Muscle of leg (tissue), 11 donors: ENCODE results near the gene SP3. TPM values are rescaled to one million over a fixed set of nuclear protein-coding genes. Genes with fewer than 3 reads are reported as not detected.

Experiments used
- DNase-seq: peaks from one replicate; pipeline ENCODE4 v3.0.0; 2013
- H3K27ac ChIP-seq: one replicate; pipeline ENCODE4 v1.5.1; 2013; ENCODE audit warnings: mild to moderate bottlenecking, low read length, control low read depth
- H3K27me3 ChIP-seq: one replicate; pipeline ENCODE4 v1.6.1; 2013; ENCODE audit warnings: low read length; ENCODE audit not compliant: control insufficient read depth, insufficient read depth
- H3K36me3 ChIP-seq: one replicate; pipeline ENCODE4 v1.6.1; 2013; ENCODE audit warnings: low read length; ENCODE audit not compliant: control insufficient read depth, insufficient read depth
- H3K4me1 ChIP-seq: one replicate; pipeline ENCODE4 v1.6.1; 2013; ENCODE audit warnings: low read length; ENCODE audit not compliant: control insufficient read depth, insufficient read depth
- H3K4me3 ChIP-seq: one replicate; pipeline ENCODE4 v1.5.1; 2013; ENCODE audit warnings: low read length, control low read depth
- H3K9me3 ChIP-seq: replicated peaks from 2 replicates; pipeline ENCODE4 v1.6.1; 2013; ENCODE audit warnings: low read depth, low read length; ENCODE audit not compliant: control insufficient read depth
- WGBS: methylation state at CpG from one replicate; pipeline ENCODE4 v1.1.5; 2013; ENCODE audit warnings: missing lambda C conversion rate; ENCODE audit not compliant: insufficient coverage; 5-methylcytosine and 5-hydroxymethylcytosine counted together
- polyA plus RNA-seq, 8 donors: library from polyadenylated mRNA; unstranded; fragments of 120-200 nt; gene quantifications; one replicate each; pipeline versions ENCODE4 v1.2.1 to v1.2.3, GENCODE V29; 2013; ENCODE audit warnings: inconsistent platforms in 1 of 8, low replicate concordance in 1 of 8; ENCODE audit not compliant: insufficient read length in 8 of 8, insufficient read depth in 1 of 8
- total RNA-seq: library from RNA; stranded (reverse); fragments of 120-200 nt; gene quantifications from one replicate; pipeline ENCODE4 v1.2.4, GENCODE V29; 2013

The SP3 gene
- total and polyA plus RNA-seq, 9 donors, result 52.1 to 109 (median 73.6) TPM

DNA sequence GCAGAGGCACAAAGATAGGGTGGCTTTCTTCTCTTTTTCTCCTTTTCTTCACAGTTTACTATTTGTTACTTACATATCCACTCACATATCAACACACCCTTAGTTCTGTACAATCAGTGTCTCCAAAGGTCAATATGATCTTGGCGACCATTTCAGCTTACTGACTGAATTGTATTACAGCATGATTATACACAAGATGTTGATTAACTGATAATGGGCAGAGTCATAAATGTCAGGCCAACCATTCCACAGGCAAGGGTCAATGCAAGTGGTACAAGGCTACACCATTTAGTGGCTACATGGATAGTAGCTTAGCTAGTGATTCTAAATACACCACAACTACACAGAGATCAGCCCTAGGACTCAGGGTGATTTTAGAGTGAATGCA, 20.4 kb upstream of the SP3 start:
- no peak for DNase-seq
- Histone ChIP-seq H3K36me3 (no peaks in the 10 kb centered on the region), H3K27me3 (no peaks in the 10 kb centered on the region), H3K4me1 (peaks cover 37% of the 10 kb centered on the region), H3K9me3 (no peaks in the 10 kb centered on the region), H3K27ac (peak overlapping the region; percentile 30), H3K4me3 (no peak overlapping the region)
- no CpG with 5 or more reads among the region's 1 CpG for WGBS

DNA sequence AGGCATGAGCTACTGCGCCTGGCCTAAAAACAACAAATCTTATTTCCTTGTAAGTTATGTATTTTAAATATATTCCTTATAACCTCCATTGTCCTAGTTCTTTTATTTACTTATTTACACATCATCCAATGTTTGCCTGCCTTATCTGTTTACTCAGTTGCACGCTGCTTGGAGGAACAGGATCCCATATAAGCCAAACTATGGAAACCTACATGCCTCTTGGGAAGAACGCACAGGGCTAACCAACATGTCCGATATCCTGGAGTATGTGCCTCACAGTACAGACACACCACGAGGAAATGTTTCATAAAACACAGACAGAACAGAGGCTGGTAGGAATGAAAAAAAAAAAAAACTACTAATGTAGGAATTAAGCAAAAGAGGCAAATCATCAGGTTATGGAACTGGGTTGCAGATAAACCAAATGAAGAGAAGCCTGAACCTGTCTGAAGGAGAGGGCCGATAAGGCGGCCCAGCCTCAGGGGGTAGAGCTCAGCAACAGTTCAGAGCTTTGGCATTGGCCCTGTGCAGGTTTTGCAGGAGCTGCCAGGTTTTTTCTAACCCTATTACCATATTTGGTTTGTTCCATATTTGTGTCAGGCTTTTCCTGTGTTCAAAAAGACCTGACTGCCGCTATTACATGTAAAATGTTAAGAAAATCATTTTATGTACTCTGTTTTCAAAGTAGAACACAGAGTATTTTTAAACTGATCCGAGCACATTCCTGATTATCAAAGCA, 19.9 kb upstream of the SP3 start:
- Histone ChIP-seq H3K27me3 (no peaks in the 10 kb centered on the region), H3K36me3 (no peaks in the 10 kb centered on the region), H3K4me1 (peaks cover 33% of the 10 kb centered on the region), H3K4me3 (no peak overlapping the region), H3K9me3 (no peaks in the 10 kb centered on the region), H3K27ac (peak overlapping the region; percentile 30)
- no peak for DNase-seq
- 55% methylated on average over 3 of the region's 9 CpGs for WGBS

DNA sequence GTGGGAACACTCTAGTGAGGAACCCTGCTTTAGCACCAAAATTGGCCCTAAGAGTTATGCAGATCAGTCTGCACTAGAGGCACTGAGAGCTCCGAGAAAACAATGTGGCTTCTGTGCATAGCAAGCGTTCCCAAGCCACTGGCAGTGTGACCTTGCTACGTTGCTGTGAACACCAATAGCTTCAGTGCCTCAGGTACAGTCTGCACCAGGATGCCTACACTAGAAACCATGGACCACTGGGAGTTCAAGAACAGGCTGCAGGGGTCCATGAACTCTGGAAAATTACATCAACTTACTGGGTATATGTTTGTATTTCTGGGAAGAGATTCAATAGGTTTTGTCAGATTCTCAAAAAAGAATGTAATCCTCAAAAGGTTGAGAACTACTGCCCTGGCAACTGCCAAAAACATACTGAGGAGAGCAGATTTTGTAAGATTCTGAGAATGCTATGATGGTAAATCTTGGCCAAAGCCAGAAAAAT, 18.3 kb upstream of the SP3 start:
- WGBS, result 35% methylated on average over 3 of the region's 3 CpGs
- no peaks in the 10 kb centered on the region for H3K27me3 ChIP-seq
- peaks cover 30% of the 10 kb centered on the region for H3K4me1 ChIP-seq
- peak; percentile 83 for DNase-seq
- no peaks in the 10 kb centered on the region for H3K36me3 ChIP-seq
- no peaks in the 10 kb centered on the region for H3K9me3 ChIP-seq
- H3K4me3 ChIP-seq, result no peak overlapping the region
- peak overlapping the region; percentile 65 for H3K27ac ChIP-seq

DNA sequence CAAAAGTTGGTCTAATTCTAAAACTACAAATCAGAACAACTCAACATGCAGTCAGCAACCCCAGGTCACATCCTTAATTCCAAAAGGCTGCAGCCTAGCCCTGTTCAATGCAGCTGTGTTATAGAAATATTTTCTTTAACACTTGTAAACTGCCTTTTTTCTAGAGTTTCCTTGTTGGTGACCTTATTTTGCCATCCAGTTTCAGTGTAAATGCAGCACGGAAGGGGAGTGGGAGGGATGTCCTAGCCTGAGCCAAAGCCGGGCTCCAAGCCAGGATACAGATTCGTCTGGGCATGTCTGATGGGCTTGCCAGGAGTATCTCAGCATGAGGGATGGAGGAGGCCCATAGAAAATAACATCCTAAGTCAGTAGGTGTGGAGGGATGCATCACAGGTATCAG, 17.7 kb upstream of the SP3 start:
- peak overlapping the region; percentile 65 for H3K27ac ChIP-seq
- no peaks in the 10 kb centered on the region for H3K27me3 ChIP-seq
- H3K4me3 ChIP-seq, result no peak overlapping the region
- H3K9me3 ChIP-seq, result no peaks in the 10 kb centered on the region
- peak; percentile 78 for DNase-seq
- no peaks in the 10 kb centered on the region for H3K36me3 ChIP-seq
- 16% methylated on average over 3 of the region's 3 CpGs for WGBS
- peaks cover 30% of the 10 kb centered on the region for H3K4me1 ChIP-seq

DNA sequence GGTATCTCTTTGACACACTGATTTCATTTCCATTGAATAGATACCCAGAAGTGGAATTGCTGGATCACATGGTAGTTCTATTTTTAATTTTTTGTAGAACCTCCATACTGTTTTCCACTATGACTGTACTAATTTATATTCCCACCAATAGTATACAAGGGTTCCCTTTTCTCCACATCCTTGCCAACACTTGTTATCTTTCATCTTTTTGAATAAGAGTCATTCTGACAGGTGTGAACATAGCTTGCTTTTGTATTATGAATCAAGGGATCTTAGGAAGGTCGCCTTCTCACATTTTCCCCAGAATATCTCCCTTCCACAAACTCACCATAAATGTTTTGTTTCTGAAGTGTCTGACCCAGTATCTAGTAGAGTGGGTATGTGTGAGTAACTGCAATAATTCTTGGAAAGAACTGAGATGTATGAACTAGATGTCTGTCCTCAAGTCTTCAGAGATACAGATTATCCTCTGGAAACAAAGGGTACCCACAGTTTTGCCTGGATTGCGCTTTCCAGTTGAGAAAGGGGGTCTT, 17.1 kb upstream of the SP3 start:
- H3K27me3 ChIP-seq, result no peaks in the 10 kb centered on the region
- DNase-seq, result no peak
- H3K27ac ChIP-seq, result peak overlapping the region; percentile 65
- H3K36me3 ChIP-seq, result no peaks in the 10 kb centered on the region
- peaks cover 30% of the 10 kb centered on the region for H3K4me1 ChIP-seq
- H3K4me3 ChIP-seq, result no peak overlapping the region
- no peaks in the 10 kb centered on the region for H3K9me3 ChIP-seq
- whole genome bisulfite sequencing, result no CpG with 5 or more reads among the region's 2 CpGs

DNA sequence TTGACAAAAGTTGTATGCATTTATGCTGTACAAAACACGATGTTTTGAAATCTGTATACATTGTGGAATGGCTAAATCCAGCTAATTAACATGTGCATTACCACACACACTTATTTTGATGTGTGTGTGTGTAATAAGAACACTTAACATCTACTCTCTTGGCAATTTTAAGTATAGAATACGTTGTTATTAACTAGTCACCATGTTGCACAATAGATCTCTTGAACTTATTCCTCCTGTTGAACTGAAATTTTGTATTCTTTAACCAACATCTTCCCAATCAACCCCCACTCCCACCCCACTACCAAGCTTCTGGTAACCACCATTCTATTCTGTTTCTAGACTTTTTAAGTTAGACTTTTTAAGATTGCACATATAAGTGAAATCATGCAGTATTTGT, 16.3 kb upstream of the SP3 start:
- Histone ChIP-seq H3K27me3 (no peaks in the 10 kb centered on the region), H3K4me1 (peaks cover 28% of the 10 kb centered on the region), H3K4me3 (no peak overlapping the region), H3K36me3 (no peaks in the 10 kb centered on the region), H3K27ac (no peak overlapping the region), H3K9me3 (no peaks in the 10 kb centered on the region)
- WGBS, result no CpG with 5 or more reads among the region's 2 CpGs
- no peak for DNase-seq

DNA sequence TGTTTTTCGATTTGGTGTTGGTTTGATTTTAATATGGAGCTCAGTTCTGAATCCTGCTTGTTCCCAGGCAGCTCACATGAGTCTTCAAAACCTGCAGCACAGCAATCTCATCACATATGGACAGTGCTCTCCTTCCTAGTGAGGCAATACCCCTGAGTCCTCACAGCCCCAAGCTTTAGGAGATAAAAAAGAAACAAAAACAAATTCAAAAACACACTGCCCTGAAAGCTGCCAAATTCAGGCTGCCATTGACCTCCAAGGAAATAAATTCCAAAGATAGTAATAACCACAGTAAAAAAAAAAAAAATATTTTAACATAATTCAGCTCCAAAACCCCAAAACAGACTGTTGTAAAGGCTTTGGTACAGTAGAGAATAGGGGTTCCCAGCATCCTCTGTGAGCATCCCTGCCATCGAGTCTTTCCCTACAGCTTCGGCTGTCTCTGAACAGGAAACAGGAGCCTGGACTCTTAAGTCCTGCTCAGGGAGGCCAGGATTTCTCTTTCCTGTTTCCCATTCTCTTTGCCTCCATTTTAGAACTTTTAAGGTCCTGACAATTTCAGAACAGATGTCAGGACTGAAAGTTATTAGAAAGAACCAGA, 14.7 kb upstream of the SP3 start:
- Histone ChIP-seq H3K9me3 (no peaks in the 10 kb centered on the region), H3K4me1 (peaks cover 20% of the 10 kb centered on the region), H3K27ac (peak overlapping the region; percentile 62), H3K36me3 (no peaks in the 10 kb centered on the region), H3K27me3 (no peaks in the 10 kb centered on the region), H3K4me3 (no peak overlapping the region)
- WGBS, result 17% methylated on average over 1 of the region's 3 CpGs
- peak; percentile 71 for DNase-seq

DNA sequence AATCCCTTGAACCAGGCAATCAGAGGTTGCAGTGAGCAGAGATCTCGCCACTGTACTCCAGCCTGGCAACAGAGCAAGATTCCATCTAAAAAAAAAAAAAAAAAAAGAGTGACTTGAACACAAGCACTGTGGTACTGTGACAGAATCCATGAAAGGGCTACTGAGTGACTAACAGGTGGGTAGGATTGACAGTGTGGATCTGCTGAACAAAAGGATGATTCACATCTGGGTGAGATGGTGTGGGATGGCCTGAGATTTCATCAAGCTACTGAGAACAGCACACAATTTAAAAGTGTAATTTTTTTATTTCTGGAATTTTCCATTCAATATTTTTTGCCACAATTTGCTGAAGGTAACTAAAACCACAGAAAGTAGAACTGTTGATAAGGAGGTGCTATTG, 13.3 kb upstream of the SP3 start:
- no CpG with 5 or more reads among the region's 1 CpG for WGBS
- H3K27ac ChIP-seq, result no peak overlapping the region
- no peaks in the 10 kb centered on the region for H3K27me3 ChIP-seq
- peaks cover 17% of the 10 kb centered on the region for H3K4me1 ChIP-seq
- no peaks in the 10 kb centered on the region for H3K36me3 ChIP-seq
- H3K4me3 ChIP-seq, result no peak overlapping the region
- H3K9me3 ChIP-seq, result no peaks in the 10 kb centered on the region
- DNase-seq, result no peak

DNA sequence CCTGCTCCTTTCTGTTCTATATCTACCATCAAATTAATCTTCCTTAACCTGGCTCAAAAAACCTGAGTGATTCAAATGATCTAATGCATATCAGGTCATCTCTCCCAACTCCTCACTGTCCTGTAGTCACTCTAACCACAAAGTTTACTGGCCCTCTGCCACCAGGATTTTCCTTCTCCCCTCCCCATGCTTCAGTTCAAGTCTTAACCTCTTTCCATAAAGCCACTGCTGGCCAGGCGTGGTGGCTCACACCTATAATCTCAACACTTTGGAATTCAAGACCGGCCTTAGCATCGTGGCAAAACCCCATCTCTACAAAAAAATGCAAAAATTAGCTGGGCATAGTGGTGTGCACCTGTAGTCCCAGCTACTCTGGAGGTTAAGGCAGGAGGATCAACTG, 7.5 kb upstream of the SP3 start:
- Histone ChIP-seq H3K27me3 (no peaks in the 10 kb centered on the region), H3K36me3 (no peaks in the 10 kb centered on the region), H3K27ac (no peak overlapping the region), H3K9me3 (no peaks in the 10 kb centered on the region), H3K4me1 (no peaks in the 10 kb centered on the region), H3K4me3 (no peak overlapping the region)
- DNase-seq, result no peak
- WGBS, result 50% methylated on average over 1 of the region's 3 CpGs

DNA sequence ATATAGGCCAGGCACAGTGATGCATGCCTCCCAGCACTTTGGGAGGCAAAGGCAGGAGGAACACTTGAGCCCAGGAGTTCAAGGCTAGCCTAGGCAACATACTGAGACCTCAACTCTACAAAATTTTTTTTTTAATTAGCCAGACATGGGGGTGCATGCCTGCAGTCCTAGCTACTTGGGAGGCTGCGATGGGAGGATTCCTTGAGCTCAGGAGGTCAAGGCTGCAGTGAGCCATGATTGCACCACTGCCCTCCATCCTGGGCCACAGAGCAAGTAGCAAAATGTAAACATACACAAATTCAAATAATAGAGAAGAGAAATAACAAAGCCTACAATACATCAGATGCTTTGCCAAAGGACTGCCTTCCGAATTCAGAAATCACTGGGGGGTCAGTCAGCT, 7.0 kb upstream of the SP3 start:
- no peaks in the 10 kb centered on the region for H3K9me3 ChIP-seq
- no peaks in the 10 kb centered on the region for H3K27me3 ChIP-seq
- H3K4me3 ChIP-seq, result no peak overlapping the region
- WGBS, result 86% methylated on average over 1 of the region's 2 CpGs
- H3K4me1 ChIP-seq, result peaks cover 2% of the 10 kb centered on the region
- H3K27ac ChIP-seq, result no peak overlapping the region
- H3K36me3 ChIP-seq, result no peaks in the 10 kb centered on the region
- no peak for DNase-seq
